ENCODE results near the gene ATE1.

Gene ATE1

DNA sequence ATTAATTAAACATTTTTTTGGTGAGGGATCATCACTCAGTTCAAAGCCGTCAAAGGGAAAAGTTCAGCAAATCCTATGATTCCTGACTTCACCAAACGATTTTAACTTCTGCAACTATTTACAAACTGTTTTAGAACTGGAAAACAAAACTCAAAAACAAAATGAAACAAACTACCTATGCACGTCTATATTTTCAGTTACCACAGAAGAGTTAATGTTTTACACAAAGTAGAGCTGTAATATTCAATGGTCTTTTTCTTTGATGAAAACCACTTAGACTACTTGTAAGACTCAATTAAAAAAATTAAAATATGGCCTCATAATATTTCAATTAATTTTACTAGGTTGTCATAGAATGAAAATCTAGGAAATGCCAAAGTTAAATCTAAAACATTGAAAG is 131.5 kb downstream of the ATE1 start:
- no peak overlapping the region for H3K4me3 ChIP-seq (ENCODE audit: low read depth, low read length)
- DNase-seq (ENCODE audit: low read depth) = no peak
- TF ChIP-seq, protein P1, sequence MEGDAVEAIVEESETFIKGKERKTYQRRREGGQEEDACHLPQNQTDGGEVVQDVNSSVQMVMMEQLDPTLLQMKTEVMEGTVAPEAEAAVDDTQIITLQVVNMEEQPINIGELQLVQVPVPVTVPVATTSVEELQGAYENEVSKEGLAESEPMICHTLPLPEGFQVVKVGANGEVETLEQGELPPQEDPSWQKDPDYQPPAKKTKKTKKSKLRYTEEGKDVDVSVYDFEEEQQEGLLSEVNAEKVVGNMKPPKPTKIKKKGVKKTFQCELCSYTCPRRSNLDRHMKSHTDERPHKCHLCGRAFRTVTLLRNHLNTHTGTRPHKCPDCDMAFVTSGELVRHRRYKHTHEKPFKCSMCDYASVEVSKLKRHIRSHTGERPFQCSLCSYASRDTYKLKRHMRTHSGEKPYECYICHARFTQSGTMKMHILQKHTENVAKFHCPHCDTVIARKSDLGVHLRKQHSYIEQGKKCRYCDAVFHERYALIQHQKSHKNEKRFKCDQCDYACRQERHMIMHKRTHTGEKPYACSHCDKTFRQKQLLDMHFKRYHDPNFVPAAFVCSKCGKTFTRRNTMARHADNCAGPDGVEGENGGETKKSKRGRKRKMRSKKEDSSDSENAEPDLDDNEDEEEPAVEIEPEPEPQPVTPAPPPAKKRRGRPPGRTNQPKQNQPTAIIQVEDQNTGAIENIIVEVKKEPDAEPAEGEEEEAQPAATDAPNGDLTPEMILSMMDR (conservative IDR thresholded peaks at IDR 0.05; ENCODE audit: low read depth, low read length) = no peak

DNA sequence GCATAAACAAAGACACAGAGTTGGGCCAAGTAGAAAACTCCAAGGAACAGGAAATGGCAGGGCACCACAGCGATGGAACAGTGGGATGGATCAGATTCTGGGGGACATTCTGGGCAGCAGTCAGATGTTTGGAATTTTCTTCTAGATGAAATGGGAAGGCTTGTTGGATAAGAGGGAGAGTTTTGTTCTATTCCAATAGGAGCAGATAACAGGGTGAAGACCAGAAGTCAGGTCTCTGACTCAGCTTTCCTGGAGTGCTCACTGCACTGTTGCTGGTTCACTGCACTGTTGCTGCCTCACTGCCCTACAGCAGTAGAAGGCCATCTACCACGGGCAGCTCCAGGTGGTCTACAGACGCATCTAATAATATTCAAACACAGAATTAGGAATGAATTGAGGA is 135.6 kb downstream of the ATE1 start:
- TF ChIP-seq, protein P1 (conservative IDR thresholded peaks at IDR 0.05; ENCODE audit: low read depth, low read length) = no peak
- H3K4me3 ChIP-seq (ENCODE audit: low read depth, low read length) = no peak overlapping the region
- peak; percentile 54 for DNase-seq (ENCODE audit: low read depth)

- DNase-seq (ENCODE audit: low read depth) = peak; percentile 43
- TF ChIP-seq, protein P1 (conservative IDR thresholded peaks at IDR 0.05; ENCODE audit: low read depth, low read length) = no peak
- no peak overlapping the region for H3K4me3 ChIP-seq (ENCODE audit: low read depth, low read length)
Observed at GRCh38 chr10:121791761-121792160, 136.1 kb downstream of the ATE1 start.

GRCh38 chr10:121788717-121789116 is 139.1 kb downstream of the ATE1 start:
- no peak for DNase-seq (ENCODE audit: low read depth)
- TF ChIP-seq, protein P1 (conservative IDR thresholded peaks at IDR 0.05; ENCODE audit: low read depth, low read length) = no peak
- H3K4me3 ChIP-seq (ENCODE audit: low read depth, low read length) = no peak overlapping the region

GRCh38 chr10:121788115-121788514 is 139.7 kb downstream of the ATE1 start:
- peak; percentile 31 for DNase-seq (ENCODE audit: low read depth)
- TF ChIP-seq, protein P1 (conservative IDR thresholded peaks at IDR 0.05; ENCODE audit: low read depth, low read length) = no peak
- H3K4me3 ChIP-seq (ENCODE audit: low read depth, low read length) = no peak overlapping the region

- no peak overlapping the region for H3K4me3 ChIP-seq (ENCODE audit: low read depth, low read length)
- TF ChIP-seq, protein P1 (conservative IDR thresholded peaks at IDR 0.05; ENCODE audit: low read depth, low read length) = no peak
- no peak for DNase-seq (ENCODE audit: low read depth)
Observed at GRCh38 chr10:121787169-121787568, 140.7 kb downstream of the ATE1 start.

DNA sequence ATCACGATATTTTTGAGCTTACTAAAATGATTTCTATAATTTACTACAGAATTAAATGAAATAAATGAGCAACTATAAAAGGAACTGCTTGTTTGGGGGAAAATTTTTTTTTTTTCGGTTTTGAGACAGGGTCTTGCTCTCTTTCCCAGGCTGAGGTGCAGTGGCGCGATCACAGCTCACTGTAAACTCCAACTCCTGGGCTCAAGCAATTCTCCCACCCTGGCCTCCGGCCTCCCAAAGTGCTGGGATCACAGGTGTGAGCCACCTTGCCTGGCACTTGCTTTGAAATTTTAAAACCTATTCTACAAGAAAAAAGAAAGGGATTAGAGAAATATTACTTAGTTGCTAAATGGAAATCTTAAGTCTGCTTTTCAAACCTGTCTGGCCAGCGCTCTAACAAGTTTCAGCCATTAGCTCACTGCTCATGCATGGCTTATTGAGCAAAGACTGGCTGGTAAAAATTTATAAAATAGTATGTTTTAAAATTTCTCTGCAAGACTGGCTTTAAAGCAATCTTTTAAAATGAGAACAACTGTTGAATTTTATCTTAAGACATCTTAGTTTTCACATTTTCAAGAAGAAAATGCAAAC is 144.0 kb downstream of the ATE1 start:
- TF ChIP-seq, protein P1 (conservative IDR thresholded peaks at IDR 0.05; ENCODE audit: low read depth, low read length) = no peak
- DNase-seq (ENCODE audit: low read depth) = no peak
- H3K4me3 ChIP-seq (ENCODE audit: low read depth, low read length) = no peak overlapping the region
